Transverse colon (tissue), 4 donors: ENCODE measurements around the gene CATSPER1. TPM values are rescaled to one million over a fixed set of nuclear protein-coding genes. Genes with fewer than 3 reads are reported as not detected.

Experiments used
- DNase-seq: peaks from one replicate; pipeline ENCODE4 v3.0.0-alpha.2; 2019
- H3K27ac ChIP-seq, 4 donors: fragments of 200-600 bp; sonication (generic); 2 replicates each; pipeline ENCODE4 v1.5.1; 2016 to 2018; ENCODE audit warnings: inconsistent platforms in 4 of 4
- H3K27me3 ChIP-seq: fragments of 200-600 bp; sonication (generic); 2 replicates; pipeline ENCODE4 v1.5.1; 2017; ENCODE audit warnings: inconsistent platforms
- H3K36me3 ChIP-seq, 4 donors: fragments of 200-600 bp; sonication (generic); 2 replicates each; pipeline ENCODE4 v1.5.1; 2017 to 2019; ENCODE audit warnings: inconsistent platforms in 4 of 4
- H3K4me1 ChIP-seq, 4 donors: fragments of 200-600 bp; sonication (generic); 2 replicates each; pipeline ENCODE4 v1.5.1; 2017 to 2020; ENCODE audit warnings: inconsistent platforms in 4 of 4
- H3K4me3 ChIP-seq, 4 donors: fragments of 200-600 bp; sonication (generic); 1 replicate in 1 of 4; 2 replicates in 3 of 4; pipeline versions ENCODE4 v1.5.1 to v1.6.1; 2017 to 2019; ENCODE audit warnings: inconsistent platforms in 4 of 4
- H3K9me3 ChIP-seq, 2 donors: fragments of 200-600 bp; sonication (generic); 2 replicates each; pipeline ENCODE4 v1.5.1; 2017 to 2019; ENCODE audit warnings: inconsistent platforms in 2 of 2
- CTCF ChIP-seq, 5 experiments: fragments of 200-600 bp in 3 of 5; fragments of 450-650 bp in 2 of 5; sonication (generic) in 3 of 5; IDR thresholded peaks; 1 replicate in 2 of 5; 2 replicates in 3 of 5; pipeline ENCODE4 v1.5.1; 2016 to 2017; ENCODE audit warnings: antibody characterized with exemption in 5 of 5, inconsistent platforms in 3 of 5, mild to moderate bottlenecking in 2 of 5, moderate library complexity in 1 of 5
- EP300 ChIP-seq: sonication (generic); formaldehyde crosslinking; IDR thresholded peaks from one replicate; pipeline ENCODE4 v1.6.1; 2017; ENCODE audit warnings: antibody characterized with exemption, low read depth
- POLR2A ChIP-seq: fragments of 450-650 bp; IDR thresholded peaks from one replicate; pipeline ENCODE4 v1.6.1; 2016; ENCODE audit warnings: antibody characterized with exemption, mild to moderate bottlenecking, moderate library complexity
- POLR2AphosphoS5 ChIP-seq, 3 donors: sonication (generic); formaldehyde crosslinking; IDR thresholded peaks; one replicate each; pipeline ENCODE4 v1.6.1; 2016; ENCODE audit warnings: antibody characterized with exemption in 3 of 3
- WGBS, 2 donors: methylation state at CpG; one replicate each; pipeline ENCODE4 v1.1.5; 2018; ENCODE audit warnings: low coverage in 1 of 2; 5-methylcytosine and 5-hydroxymethylcytosine counted together
- in situ Hi-C, 4 donors: fragments of 200-750 bp; cut with MboI; loops; one replicate each; pipeline versions ENCODE4 v1.15.0 to v1.15.1; 2017; ENCODE audit warnings: low sequenced_read_pairs in 3 of 4, low pct_ligation_motif_present in 1 of 4, low pct_unique_long_range_greater_than_20kb in 1 of 4
- intact Hi-C: fragments of 100-400 bp; cut with DNase I; formaldehyde crosslinking; loops from one replicate; pipeline ENCODE4 v1.15.1; 2023; ENCODE audit warnings: low total_unique reads
- total RNA-seq, 4 donors: library from RNA; depleted of rRNA; stranded (reverse); fragments of >200 nt; gene quantifications; one replicate each; pipeline ENCODE4 v1.1.0, GENCODE V29; 2016

CATSPER1 gene
- total RNA-seq, 4 donors from 2014 or later, result not detected

GRCh38 chr11:66044757-66045156 lies 18.5 kb upstream of the CATSPER1 start:
- DNase-seq, result no peak
- in situ Hi-C loops, result no loop called here
- Histone ChIP-seq H3K4me1 (peaks cover 0 to 7% (median 4%) of the 10 kb centered on the region in 4 donors), H3K36me3 (no peaks in the 10 kb centered on the region), H3K27ac (no peak overlapping the region), H3K4me3 (no peak overlapping the region), H3K9me3 (no peaks in the 10 kb centered on the region), H3K27me3 (peaks cover 18% of the 10 kb centered on the region)
- WGBS, 2 donors, result 45 to 64% methylated on average over 3 to 6 of the region's 6 CpGs
- intact Hi-C loops, result no loop called here
- no peak for TF ChIP-seq POLR2AphosphoS5 (IDR thresholded peaks at IDR 0.05)
- TF ChIP-seq POLR2A, result no peak
- no peak for TF ChIP-seq EP300
- no peak for TF ChIP-seq CTCF (IDR thresholded peaks at IDR 0.05)

GRCh38 chr11:66042996-66043906 lies 17.0 kb upstream of the CATSPER1 start:
- WGBS, 2 donors, result 96 to 98% methylated on average over 13 to 88 of the region's 88 CpGs
- no peak for DNase-seq
- no peaks in the 10 kb centered on the region for H3K9me3 ChIP-seq
- peaks cover 0 to 7% (median 2%) of the 10 kb centered on the region in 4 donors for H3K4me1 ChIP-seq
- TF ChIP-seq EP300 (no peak), CTCF (IDR thresholded peaks at IDR 0.05) (no peak), POLR2A (no peak), POLR2AphosphoS5 (IDR thresholded peaks at IDR 0.05) (no peak)
- in situ Hi-C loops (no loop called here), intact Hi-C loops (no loop called here)
- H3K27me3 ChIP-seq, result peaks cover 6% of the 10 kb centered on the region
- no peak overlapping the region for H3K4me3 ChIP-seq
- H3K36me3 ChIP-seq, result no peaks in the 10 kb centered on the region
- H3K27ac ChIP-seq, result no peak overlapping the region

- WGBS, 2 donors, result 90 to 97% methylated on average over 2 to 81 of the region's 81 CpGs
- intact Hi-C loops, result no loop called here
- H3K4me3 ChIP-seq, result no peak overlapping the region
- H3K4me1 ChIP-seq, result peaks cover 0 to 7% (median 2%) of the 10 kb centered on the region in 4 donors
- H3K27me3 ChIP-seq, result no peaks in the 10 kb centered on the region
- DNase-seq, result no peak
- H3K27ac ChIP-seq, result no peak overlapping the region
- H3K9me3 ChIP-seq, result no peaks in the 10 kb centered on the region
- TF ChIP-seq POLR2AphosphoS5 (IDR thresholded peaks at IDR 0.05) (no peak), EP300 (no peak), POLR2A (no peak), CTCF (IDR thresholded peaks at IDR 0.05) (no peak)
- H3K36me3 ChIP-seq, result no peaks in the 10 kb centered on the region
- in situ Hi-C loops, result no loop called here
Observed at GRCh38 chr11:66042227-66042995, 16.1 kb upstream of the CATSPER1 start.

DNA sequence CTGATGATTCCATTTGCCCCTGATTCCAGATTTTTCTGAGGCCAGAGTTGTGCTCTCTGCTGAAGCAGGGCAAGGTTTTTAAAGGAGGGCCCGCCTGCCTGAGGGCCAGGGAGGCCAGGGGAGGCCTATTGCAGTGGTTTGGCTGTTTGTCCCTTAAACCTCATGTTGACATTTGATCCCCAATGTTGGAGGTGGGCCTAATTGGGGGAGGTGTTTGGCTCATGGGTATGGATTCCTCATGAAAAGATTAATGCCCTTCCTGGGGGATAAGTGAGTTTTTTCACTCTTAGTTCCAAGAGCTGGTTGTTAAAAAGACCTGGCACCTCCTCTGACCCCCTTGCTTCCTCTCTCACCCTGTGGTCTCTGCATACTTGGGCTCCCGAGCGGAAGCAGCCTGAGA lies 13.5 kb upstream of the CATSPER1 start:
- H3K4me3 ChIP-seq, result no peak overlapping the region
- intact Hi-C loops (no loop called here), in situ Hi-C loops (no loop called here)
- WGBS, 2 donors, result 79% methylated on average over 3 of the region's 3 CpGs; no CpG with 5 or more reads in 1 of the 2 donors
- TF ChIP-seq EP300 (no peak), CTCF (IDR thresholded peaks at IDR 0.05) (no peak), POLR2AphosphoS5 (IDR thresholded peaks at IDR 0.05) (no peak), POLR2A (no peak)
- H3K4me1 ChIP-seq, result peaks cover 0 to under 1% (median 0%) of the 10 kb centered on the region in 4 donors
- H3K27me3 ChIP-seq, result no peaks in the 10 kb centered on the region
- H3K36me3 ChIP-seq, result no peaks in the 10 kb centered on the region
- no peaks in the 10 kb centered on the region for H3K9me3 ChIP-seq
- no peak overlapping the region for H3K27ac ChIP-seq
- DNase-seq, result no peak
